Transverse colon (tissue), 4 donors: ENCODE data around the gene ARID3C. TPM values are rescaled to one million over a fixed set of nuclear protein-coding genes. Genes with fewer than 3 reads are reported as not detected.

Source experiments
- DNase-seq: peaks from one replicate; pipeline ENCODE4 v3.0.0-alpha.2; 2019
- H3K27ac ChIP-seq, 4 donors: fragments of 200-600 bp; sonication (generic); 2 replicates each; pipeline ENCODE4 v1.5.1; 2016 to 2018; ENCODE audit warnings: inconsistent platforms in 4 of 4
- H3K27me3 ChIP-seq: fragments of 200-600 bp; sonication (generic); 2 replicates; pipeline ENCODE4 v1.5.1; 2017; ENCODE audit warnings: inconsistent platforms
- H3K36me3 ChIP-seq, 4 donors: fragments of 200-600 bp; sonication (generic); 2 replicates each; pipeline ENCODE4 v1.5.1; 2017 to 2019; ENCODE audit warnings: inconsistent platforms in 4 of 4
- H3K4me1 ChIP-seq, 4 donors: fragments of 200-600 bp; sonication (generic); 2 replicates each; pipeline ENCODE4 v1.5.1; 2017 to 2020; ENCODE audit warnings: inconsistent platforms in 4 of 4
- H3K4me3 ChIP-seq, 4 donors: fragments of 200-600 bp; sonication (generic); 1 replicate in 1 of 4; 2 replicates in 3 of 4; pipeline versions ENCODE4 v1.5.1 to v1.6.1; 2017 to 2019; ENCODE audit warnings: inconsistent platforms in 4 of 4
- H3K9me3 ChIP-seq, 2 donors: fragments of 200-600 bp; sonication (generic); 2 replicates each; pipeline ENCODE4 v1.5.1; 2017 to 2019; ENCODE audit warnings: inconsistent platforms in 2 of 2
- EP300 ChIP-seq: sonication (generic); formaldehyde crosslinking; IDR thresholded peaks from one replicate; pipeline ENCODE4 v1.6.1; 2017; ENCODE audit warnings: antibody characterized with exemption, low read depth
- POLR2A ChIP-seq: fragments of 450-650 bp; IDR thresholded peaks from one replicate; pipeline ENCODE4 v1.6.1; 2016; ENCODE audit warnings: antibody characterized with exemption, mild to moderate bottlenecking, moderate library complexity
- POLR2AphosphoS5 ChIP-seq, 3 donors: sonication (generic); formaldehyde crosslinking; IDR thresholded peaks; one replicate each; pipeline ENCODE4 v1.6.1; 2016; ENCODE audit warnings: antibody characterized with exemption in 3 of 3
- WGBS, 2 donors: methylation state at CpG; one replicate each; pipeline ENCODE4 v1.1.5; 2018; ENCODE audit warnings: low coverage in 1 of 2; 5-methylcytosine and 5-hydroxymethylcytosine counted together
- in situ Hi-C, 4 donors: fragments of 200-750 bp; cut with MboI; loops; one replicate each; pipeline versions ENCODE4 v1.15.0 to v1.15.1; 2017; ENCODE audit warnings: low sequenced_read_pairs in 3 of 4, low pct_ligation_motif_present in 1 of 4, low pct_unique_long_range_greater_than_20kb in 1 of 4
- intact Hi-C: fragments of 100-400 bp; cut with DNase I; formaldehyde crosslinking; loops from one replicate; pipeline ENCODE4 v1.15.1; 2023; ENCODE audit warnings: low total_unique reads
- total RNA-seq, 4 donors: library from RNA; depleted of rRNA; stranded (reverse); fragments of >200 nt; gene quantifications; one replicate each; pipeline ENCODE4 v1.1.0, GENCODE V29; 2016
- TF ChIP-seq, protein P1 (sequence below), 5 experiments: fragments of 200-600 bp in 3 of 5; fragments of 450-650 bp in 2 of 5; sonication (generic) in 3 of 5; IDR thresholded peaks; 1 replicate in 2 of 5; 2 replicates in 3 of 5; pipeline ENCODE4 v1.5.1; 2016 to 2017; ENCODE audit warnings: antibody characterized with exemption in 5 of 5, inconsistent platforms in 3 of 5, mild to moderate bottlenecking in 2 of 5, moderate library complexity in 1 of 5

ARID3C gene
- total RNA-seq, 4 donors from 2014 or later, result not detected

GRCh38 chr9:34578241-34579103 lies 50.4 kb downstream of the ARID3C start:
- H3K27me3 ChIP-seq, result peaks cover 50% of the 10 kb centered on the region
- no peak for TF ChIP-seq POLR2A
- TF ChIP-seq, protein P1, sequence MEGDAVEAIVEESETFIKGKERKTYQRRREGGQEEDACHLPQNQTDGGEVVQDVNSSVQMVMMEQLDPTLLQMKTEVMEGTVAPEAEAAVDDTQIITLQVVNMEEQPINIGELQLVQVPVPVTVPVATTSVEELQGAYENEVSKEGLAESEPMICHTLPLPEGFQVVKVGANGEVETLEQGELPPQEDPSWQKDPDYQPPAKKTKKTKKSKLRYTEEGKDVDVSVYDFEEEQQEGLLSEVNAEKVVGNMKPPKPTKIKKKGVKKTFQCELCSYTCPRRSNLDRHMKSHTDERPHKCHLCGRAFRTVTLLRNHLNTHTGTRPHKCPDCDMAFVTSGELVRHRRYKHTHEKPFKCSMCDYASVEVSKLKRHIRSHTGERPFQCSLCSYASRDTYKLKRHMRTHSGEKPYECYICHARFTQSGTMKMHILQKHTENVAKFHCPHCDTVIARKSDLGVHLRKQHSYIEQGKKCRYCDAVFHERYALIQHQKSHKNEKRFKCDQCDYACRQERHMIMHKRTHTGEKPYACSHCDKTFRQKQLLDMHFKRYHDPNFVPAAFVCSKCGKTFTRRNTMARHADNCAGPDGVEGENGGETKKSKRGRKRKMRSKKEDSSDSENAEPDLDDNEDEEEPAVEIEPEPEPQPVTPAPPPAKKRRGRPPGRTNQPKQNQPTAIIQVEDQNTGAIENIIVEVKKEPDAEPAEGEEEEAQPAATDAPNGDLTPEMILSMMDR (IDR thresholded peaks at IDR 0.05), result no peak
- TF ChIP-seq EP300, result no peak
- TF ChIP-seq POLR2AphosphoS5 (IDR thresholded peaks at IDR 0.05), result no peak
- DNase-seq, result no peak
- in situ Hi-C loops (no loop called here), intact Hi-C loops (no loop called here)
- H3K4me1 ChIP-seq, result peaks cover 0 to 35% (median 9%) of the 10 kb centered on the region in 4 donors
- peak overlapping the region in 3 of 4 donors; percentile 4 to 39 (median 24) for H3K4me3 ChIP-seq
- no peak overlapping the region for H3K27ac ChIP-seq
- WGBS, 2 donors, result 17% methylated on average over 20 of the region's 28 CpGs; no CpG with 5 or more reads in 1 of the 2 donors
- no peaks in the 10 kb centered on the region for H3K36me3 ChIP-seq
- no peaks in the 10 kb centered on the region for H3K9me3 ChIP-seq

DNA sequence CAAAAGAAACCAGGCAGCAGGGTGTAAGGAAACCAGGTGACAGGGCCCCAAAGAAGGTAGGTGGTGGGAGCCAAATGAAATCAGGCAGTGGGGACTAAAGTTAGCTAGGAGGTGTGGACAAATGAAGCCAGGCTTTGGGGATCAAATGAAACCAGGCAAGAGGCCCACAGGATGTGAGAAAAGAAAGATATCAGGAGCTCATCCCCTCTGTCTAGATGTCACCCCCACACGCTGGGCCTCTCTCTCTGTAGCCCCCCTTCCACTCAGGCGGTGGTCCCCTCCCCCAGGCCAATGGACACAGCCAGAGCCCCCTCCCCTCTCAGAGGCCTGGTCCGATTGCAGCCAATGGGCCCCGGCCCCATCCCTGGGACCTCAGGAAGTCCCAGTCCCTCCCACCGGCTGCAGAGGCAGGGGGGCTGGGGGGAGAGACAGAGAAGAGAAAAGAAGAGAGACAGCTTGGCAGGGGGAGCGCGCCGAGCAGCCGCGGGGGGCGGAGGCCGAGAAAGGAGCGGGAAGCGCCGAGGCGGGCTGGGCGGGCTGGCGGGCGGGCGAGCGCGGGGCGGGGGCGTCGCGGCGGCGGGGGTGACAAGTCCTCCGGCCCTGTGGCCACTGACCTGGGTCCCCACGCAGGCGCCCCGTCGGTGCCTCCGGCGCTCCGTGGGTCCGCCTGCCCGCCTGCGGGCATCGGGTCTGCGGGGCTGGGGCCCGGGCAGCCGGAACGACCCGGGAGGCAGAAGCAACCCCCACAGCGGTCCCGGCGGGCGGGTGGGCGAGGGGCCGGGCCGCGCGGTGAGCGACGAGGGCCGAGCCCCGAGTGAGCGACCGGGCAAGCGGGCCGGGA lies 51.2 kb downstream of the ARID3C start:
- in situ Hi-C loops (no loop called here), intact Hi-C loops (no loop called here)
- TF ChIP-seq POLR2AphosphoS5 (IDR thresholded peaks at IDR 0.05) (no peak), POLR2A (no peak), EP300 (no peak)
- TF ChIP-seq, protein P1 (IDR thresholded peaks at IDR 0.05), result no peak
- H3K27me3 ChIP-seq, result peaks cover 43% of the 10 kb centered on the region
- no peak overlapping the region for H3K27ac ChIP-seq
- WGBS, 2 donors, result 12% methylated on average over 5 of the region's 62 CpGs; no CpG with 5 or more reads in 1 of the 2 donors
- peaks cover 0 to 35% (median 9%) of the 10 kb centered on the region in 4 donors for H3K4me1 ChIP-seq
- no peak for DNase-seq
- H3K9me3 ChIP-seq, result no peaks in the 10 kb centered on the region
- H3K4me3 ChIP-seq, result peak overlapping the region in 3 of 4 donors; percentile 4 to 39 (median 24)
- no peaks in the 10 kb centered on the region for H3K36me3 ChIP-seq

DNA sequence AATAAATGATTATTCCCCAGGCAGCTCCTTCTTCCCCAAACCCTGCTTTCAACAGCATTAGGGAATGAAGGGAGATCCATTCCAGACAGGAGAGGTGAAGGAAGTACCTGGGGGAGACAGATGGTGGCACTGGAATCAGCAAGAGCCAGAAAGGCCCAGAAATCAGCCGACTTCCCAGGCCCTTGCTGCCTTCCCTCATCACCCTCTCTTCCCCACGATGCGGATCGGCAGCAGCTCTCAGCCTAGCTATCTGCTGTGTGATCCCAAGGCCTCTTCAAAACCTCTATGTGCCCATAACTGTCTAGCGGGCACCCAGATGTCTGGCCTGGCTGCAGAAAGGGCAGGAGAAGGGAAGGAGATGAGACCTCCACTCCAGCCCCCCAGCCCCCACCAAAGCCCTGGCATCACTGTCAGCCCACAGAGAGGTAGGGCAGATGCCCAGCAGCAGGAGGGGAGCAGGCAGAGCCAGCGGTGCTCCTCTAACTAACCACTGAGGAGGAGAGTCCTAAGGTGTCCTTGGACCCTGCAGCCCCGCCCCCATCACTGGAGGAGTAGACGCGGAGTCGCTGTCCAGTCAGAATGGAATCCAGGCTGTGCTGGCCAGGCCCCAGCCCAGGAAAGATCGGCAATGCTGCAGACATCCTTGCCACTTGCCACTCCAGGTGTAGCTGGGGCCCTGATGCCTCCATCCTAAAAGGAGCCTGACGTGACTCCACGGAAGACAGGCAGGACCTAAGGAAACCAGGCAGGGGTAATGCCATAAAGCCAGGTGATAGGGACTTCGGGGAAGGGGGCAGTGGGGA lies 52.1 kb downstream of the ARID3C start:
- peaks cover 0 to 41% (median 10%) of the 10 kb centered on the region in 4 donors for H3K4me1 ChIP-seq
- intact Hi-C loops (no loop called here), in situ Hi-C loops (no loop called here)
- H3K27ac ChIP-seq, result no peak overlapping the region
- H3K36me3 ChIP-seq, result no peaks in the 10 kb centered on the region
- no peak overlapping the region for H3K4me3 ChIP-seq
- peaks cover 43% of the 10 kb centered on the region for H3K27me3 ChIP-seq
- TF ChIP-seq EP300 (no peak), POLR2A (no peak), POLR2AphosphoS5 (IDR thresholded peaks at IDR 0.05) (no peak)
- TF ChIP-seq, protein P1 (IDR thresholded peaks at IDR 0.05), result no peak
- WGBS, 2 donors, result 46 to 67% methylated on average over 3 to 14 of the region's 14 CpGs
- no peaks in the 10 kb centered on the region for H3K9me3 ChIP-seq
- no peak for DNase-seq
